GM19438 (cell line): ENCODE data around the gene ITGA4.

Experiments
- ATAC-seq: cut with Tn5 transposase; IDR thresholded peaks from one replicate; pipeline ENCODE4 v1.9.1; 2021; ENCODE audit warnings: low read depth; ENCODE audit not compliant: unreplicated experiment

Gene ITGA4

GRCh38 chr2:181457741-181458425 is 697 bp downstream of the ITGA4 start:
- peak; percentile 7 for ATAC-seq

GRCh38 chr2:181458871-181459270 is 1.7 kb downstream of the ITGA4 start:
- ATAC-seq: no peak

GRCh38 chr2:181459621-181460021 is 2.4 kb downstream of the ITGA4 start:
- no peak for ATAC-seq

DNA sequence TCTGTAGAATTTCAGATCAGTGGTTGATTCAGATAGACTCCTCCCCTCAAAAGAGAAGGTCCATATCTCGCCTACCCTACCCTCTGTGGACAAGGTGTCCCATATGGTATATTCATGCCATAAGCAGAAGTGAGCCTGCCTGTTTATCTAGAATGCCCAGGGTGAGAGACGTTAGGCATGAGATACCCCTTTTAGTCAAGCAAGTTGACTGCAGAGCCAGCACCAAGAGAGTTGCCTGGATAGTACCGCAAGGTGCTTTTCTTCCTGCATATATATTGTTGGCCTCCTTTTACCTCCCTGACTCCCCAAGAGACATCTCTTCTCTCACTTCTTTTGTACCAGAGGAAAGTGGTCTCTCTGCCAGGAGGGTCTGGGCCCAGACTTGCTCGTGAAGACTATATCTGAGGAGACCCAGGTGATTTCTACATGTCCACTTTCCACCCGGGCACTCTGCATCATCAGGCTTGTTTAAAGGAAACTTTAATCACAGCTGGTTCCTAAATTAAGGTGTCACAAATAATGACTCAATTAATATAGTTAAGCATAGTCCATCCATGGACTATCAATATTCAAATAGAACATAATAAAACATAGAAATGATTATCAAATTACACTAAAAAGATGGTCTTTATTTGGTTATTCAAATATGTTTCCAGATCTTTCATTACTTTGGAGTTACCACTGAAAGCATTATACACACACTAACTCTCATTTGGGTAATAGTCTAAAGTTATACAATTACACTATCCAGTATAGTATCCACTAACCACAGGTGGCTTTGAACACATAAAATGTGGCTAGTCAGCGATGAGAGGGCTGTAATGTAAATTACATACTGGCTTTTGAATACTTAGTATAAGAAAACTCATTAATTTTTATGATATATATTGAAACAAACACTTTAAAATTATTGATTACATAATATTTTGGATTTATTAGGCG is 4.1 kb downstream of the ITGA4 start:
- no peak for ATAC-seq

GRCh38 chr2:181462033-181462432 is 4.8 kb downstream of the ITGA4 start:
- peak; percentile 21 for ATAC-seq

DNA sequence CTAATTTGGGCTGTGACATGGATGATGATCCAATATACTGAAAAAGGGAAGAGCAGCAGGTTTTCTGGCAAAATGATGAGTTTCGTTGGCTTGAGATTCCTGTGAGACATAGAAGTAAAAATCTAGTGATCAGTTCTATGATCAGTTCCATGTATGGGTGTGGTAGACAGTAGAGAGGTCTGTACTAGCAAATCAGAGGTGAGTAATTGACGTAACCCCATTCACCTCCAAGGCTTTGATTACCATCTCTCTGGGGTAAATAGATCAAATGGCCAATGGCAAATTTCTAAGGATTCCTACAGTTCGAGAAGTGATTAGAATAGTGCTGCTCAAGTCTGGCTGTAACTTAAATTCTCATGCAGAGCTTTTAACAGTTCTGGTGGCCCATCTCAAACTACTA is 6.4 kb downstream of the ITGA4 start:
- no peak for ATAC-seq

GRCh38 chr2:181464966-181465365 is 7.8 kb downstream of the ITGA4 start:
- ATAC-seq: no peak

DNA sequence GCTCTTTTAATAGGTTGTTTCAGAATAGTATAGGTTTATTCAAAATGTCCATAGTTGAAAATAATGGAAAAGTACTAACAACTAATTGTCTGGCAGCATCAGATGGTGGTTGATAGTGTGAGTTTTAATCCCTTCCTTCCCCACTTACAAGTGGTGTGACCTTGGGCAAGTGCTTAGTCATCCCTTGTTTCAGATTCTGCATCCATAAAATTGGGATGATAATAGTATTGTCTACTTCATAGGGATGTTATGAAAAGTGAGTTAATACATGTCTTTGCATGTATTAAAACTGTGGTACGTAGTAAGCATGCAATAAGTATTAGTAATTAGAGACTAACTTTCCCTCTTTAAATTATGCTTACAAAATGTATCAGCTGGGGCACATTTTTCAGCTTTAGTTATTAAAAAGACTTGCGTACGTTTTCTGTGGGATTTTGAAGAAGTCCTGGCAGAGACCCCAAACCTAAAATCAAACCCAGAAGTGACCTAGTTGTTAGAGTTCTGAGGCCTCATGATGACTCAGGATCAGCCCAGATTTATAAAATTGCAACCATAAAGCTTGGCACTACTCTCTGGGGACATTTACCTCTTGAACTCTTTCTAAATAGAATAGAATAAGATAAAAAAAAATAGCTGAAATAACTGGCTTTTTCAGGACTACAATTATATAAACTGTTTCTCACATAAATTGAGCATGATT is 8.6 kb downstream of the ITGA4 start:
- ATAC-seq: no peak

DNA sequence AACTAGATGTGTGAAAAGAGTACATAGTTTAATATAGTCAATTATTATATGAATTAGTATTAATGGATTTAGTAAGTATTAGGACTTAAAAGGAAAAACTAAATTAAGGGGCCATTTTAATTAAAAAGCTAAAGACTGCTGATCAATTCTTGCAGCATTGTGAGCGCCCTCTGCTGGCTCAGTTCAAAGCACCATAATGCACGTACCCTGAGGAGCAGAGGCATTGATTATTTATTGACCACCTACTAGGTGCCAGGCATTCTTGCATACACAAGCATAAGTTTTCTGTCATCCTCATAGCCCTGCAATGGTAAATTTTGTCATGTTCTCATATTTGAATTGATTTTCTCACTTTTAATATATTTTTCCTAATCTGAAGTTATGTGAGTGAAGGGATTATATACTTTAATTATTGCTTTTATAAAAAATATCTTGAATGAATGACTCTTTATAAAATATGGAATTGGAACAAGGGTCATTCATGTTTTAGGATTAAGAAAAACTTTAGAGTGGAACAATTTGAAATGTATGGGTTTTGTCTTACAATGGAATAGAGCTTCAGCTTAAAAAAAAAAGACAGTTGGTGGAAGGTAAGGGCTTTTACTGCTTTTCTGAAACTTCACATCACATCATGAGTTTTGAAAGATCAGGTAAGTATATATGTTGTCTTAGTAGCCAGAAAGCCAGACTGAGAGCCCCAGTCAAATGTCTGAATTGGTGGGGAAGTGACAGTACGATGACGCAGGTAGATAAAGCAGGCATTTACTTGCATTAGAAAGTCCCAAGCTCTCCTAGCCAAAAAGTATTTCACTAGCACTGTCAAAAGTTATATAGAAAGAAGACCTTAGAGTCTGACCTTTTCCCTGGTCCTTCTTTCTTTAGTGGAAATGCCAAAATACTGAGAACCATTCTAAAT is 9.7 kb downstream of the ITGA4 start:
- no peak for ATAC-seq

DNA sequence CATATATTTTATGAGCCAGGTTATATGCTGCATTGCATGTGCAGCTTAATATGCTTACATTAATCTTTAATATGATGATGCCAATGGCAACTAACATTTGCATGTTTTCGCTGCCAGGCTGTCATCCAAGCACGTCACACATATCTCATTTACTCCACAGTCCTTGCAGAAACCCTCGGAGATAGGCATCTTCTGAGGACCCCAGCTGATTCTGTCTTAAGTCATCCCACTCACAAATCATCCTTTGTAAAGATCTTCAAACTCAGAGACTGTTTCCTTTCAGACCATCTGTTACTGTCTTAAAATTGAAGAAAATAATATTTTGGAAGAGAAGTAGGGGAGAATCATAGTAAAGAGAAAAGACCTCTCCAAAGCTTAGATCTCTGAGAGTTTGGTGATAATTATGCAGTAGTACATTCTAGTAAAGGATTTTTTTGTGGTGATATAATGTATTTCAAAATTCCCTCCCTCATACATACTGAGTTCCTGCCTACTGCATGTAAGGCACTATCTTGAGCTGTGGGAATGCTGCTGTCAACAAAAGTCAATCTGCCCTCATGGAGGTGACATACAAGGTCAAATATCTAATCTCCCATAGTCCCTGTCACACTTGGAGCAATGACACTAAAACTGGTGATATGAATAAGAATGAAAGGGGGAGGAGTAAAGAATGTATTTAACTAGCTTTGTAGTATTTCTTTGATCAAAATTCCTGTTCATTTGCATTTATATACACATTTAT is 11.0 kb downstream of the ITGA4 start:
- no peak for ATAC-seq

DNA sequence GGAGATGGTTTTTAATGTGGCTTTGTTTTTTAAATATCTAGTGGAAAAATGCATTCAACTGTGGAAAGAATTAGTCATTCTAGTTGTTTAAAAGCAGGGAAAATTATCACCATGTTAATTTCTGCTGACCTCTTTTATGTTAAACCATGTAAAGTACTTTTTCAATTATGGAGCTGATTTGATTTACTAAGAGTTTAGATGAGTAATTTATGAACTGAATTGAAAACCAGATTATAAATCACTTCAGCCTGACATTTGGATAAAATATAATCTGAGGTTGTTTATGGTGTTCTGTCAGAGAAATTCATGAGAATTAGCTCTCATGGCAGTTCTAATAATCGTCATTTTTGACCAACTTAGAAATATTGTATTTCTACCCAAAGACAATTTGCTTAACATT is 11.6 kb downstream of the ITGA4 start:
- ATAC-seq: no peak

DNA sequence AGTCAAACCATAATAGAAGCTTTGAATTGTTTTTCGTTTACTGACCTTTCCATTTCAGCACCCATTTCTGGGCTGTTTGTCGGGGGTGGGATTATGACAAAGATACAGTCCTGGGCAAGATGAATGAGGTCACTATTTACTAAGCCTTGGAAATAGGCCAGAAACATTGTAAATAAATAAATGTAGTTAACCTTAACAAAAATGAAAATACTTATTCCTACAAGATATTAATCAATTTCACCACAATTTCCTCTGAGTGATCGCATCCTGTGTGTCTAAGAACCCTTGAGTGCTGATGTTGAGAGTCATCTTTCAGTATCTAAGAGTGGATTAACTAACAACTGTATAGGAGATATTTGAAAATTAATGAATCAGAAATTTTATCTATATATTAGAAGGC is 14.0 kb downstream of the ITGA4 start:
- ATAC-seq: no peak

DNA sequence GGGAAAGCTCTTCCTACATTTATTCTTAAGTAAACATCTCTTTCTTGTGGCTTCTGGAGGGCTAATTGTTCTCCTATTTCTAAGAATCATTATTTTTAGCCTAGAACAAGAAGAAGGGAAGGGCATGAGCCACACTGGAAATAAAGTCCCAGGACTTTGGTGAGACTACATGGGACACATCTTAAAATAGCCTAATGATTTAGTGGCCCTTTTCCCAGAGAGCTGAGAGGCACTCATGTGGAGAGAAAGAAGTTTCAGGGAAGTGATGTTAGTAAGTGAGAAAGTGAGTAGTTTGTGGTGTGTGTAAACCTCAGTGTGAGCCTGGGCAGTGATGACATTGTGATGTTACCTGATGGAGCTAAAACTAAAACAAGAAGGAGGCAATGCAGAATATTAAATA is 14.6 kb downstream of the ITGA4 start:
- ATAC-seq: no peak

DNA sequence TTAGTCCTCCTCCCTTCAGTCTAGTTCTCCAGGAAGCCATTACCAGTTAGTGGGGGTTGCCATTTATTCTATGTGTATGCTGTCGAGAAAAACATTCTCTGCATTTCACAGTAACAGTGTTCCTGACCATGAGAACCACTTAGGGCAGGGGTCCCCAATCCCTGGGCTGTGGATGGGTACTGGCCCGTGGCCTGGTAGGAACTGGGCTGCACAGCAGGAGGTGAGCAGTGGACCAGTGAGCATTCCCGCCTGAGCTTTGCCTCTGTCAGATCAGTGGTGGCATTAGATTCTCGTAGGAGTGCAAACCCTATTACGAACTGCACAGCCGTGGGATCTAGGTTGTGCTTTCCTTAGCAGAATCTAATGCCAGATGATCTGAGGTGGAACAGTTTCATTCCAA is 15.8 kb downstream of the ITGA4 start:
- no peak for ATAC-seq

- ATAC-seq: no peak
Measured at GRCh38 chr2:181474222-181474881, 17.2 kb downstream of the ITGA4 start.

GRCh38 chr2:181483211-181483610 is 26.0 kb downstream of the ITGA4 start:
- ATAC-seq: no peak

DNA sequence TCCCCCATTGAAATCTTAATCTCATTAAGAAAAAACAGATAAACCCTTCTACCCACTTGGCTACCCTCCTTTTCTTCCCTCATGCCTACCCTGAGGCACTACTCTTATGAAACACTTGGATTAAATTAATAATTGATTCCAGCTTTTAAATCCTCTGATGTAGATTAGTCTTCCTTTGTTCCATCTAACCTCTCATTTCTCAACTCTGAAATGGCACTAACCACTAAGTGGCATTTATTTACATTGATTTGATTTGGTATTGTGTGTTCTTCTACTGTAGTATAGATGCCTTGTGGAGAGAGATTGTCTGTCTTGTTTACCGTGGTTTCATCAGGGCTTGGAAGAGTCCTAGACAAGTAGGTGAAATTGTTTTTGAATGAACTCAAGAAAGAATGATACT is 26.7 kb downstream of the ITGA4 start:
- ATAC-seq: no peak

- ATAC-seq: no peak
Measured at GRCh38 chr2:181484851-181485637, 27.9 kb downstream of the ITGA4 start.
